Esophagus muscularis mucosa (tissue), 4 donors: ENCODE results near the gene BEST1. TPM values are rescaled to one million over a fixed set of nuclear protein-coding genes. Genes with fewer than 3 reads are reported as not detected.

Experiments
- DNase-seq: peaks from one replicate; pipeline ENCODE4 v3.0.0-alpha.2; 2017; ENCODE audit errors: extremely low spot score
- H3K27ac ChIP-seq, 4 donors: fragments of 200-600 bp; sonication (generic); replicated peaks in 1 of 4; 1 replicate in 3 of 4; 2 replicates in 1 of 4; pipeline ENCODE4 v1.5.1; 2016 to 2019; ENCODE audit warnings: mild to moderate bottlenecking in 1 of 4
- H3K27me3 ChIP-seq, 4 donors: fragments of 200-600 bp; sonication (generic); one replicate each; pipeline versions ENCODE4 v1.5.1 to v1.6.0; 2016 to 2019
- H3K36me3 ChIP-seq, 4 donors: fragments of 200-600 bp; sonication (generic); one replicate each; pipeline ENCODE4 v1.5.1; 2016 to 2019
- H3K4me1 ChIP-seq, 4 donors: fragments of 200-600 bp; sonication (generic); one replicate each; pipeline ENCODE4 v1.5.1; 2016 to 2019
- H3K4me3 ChIP-seq, 4 donors: fragments of 200-600 bp; sonication (generic); 1 replicate in 2 of 4; 2 replicates in 2 of 4; pipeline ENCODE4 v1.5.1; 2016 to 2019; ENCODE audit warnings: mild to moderate bottlenecking in 4 of 4, moderate library complexity in 1 of 4
- H3K9me3 ChIP-seq, 4 donors: fragments of 200-600 bp; sonication (generic); 1 replicate in 3 of 4; 2 replicates in 1 of 4; pipeline ENCODE4 v1.5.1; 2016 to 2019
- CTCF ChIP-seq, 3 experiments: fragments of 200-600 bp in 2 of 3; fragments of 450-650 bp in 1 of 3; sonication (generic) in 2 of 3; IDR thresholded peaks; one replicate each; pipeline ENCODE4 v1.5.1; 2017 to 2019; ENCODE audit warnings: antibody characterized with exemption in 3 of 3, mild to moderate bottlenecking in 2 of 3, moderate library complexity in 1 of 3
- EP300 ChIP-seq: sonication (generic); formaldehyde crosslinking; IDR thresholded peaks from one replicate; pipeline ENCODE4 v1.6.1; 2017; ENCODE audit warnings: antibody characterized with exemption
- POLR2A ChIP-seq: fragments of 450-650 bp; IDR thresholded peaks from one replicate; pipeline ENCODE4 v1.6.1; 2017; ENCODE audit warnings: antibody characterized with exemption, moderate library complexity, mild to moderate bottlenecking, low read depth
- POLR2AphosphoS5 ChIP-seq, 2 donors: sonication (generic); formaldehyde crosslinking; IDR thresholded peaks; one replicate each; pipeline ENCODE4 v1.6.1; 2017; ENCODE audit warnings: antibody characterized with exemption in 2 of 2
- WGBS: methylation state at CpG from one replicate; pipeline ENCODE4 v1.1.5; 2018; 5-methylcytosine and 5-hydroxymethylcytosine counted together
- intact Hi-C: fragments of 100-400 bp; cut with DNase I; formaldehyde crosslinking; loops from one replicate; pipeline ENCODE4 v1.15.1; 2023
- total RNA-seq, 4 donors: library from RNA; depleted of rRNA; stranded (reverse); fragments of >200 nt; gene quantifications; one replicate each; pipeline versions ENCODE4 v1.1.0 to v1.2.1, GENCODE V29; 2016

The BEST1 gene
- total RNA-seq, 4 donors from 2014 or later, result 2.2 to 5.0 (median 4.3) TPM

GRCh38 chr11:61907871-61908729 lies 42.1 kb upstream of the BEST1 start:
- Histone ChIP-seq H3K27ac (peak overlapping the region in 2 of 4 donors; percentile 21 to 57), H3K36me3 (peaks cover 19 to 49% (median 40%) of the 10 kb centered on the region in 4 donors), H3K4me1 (peaks cover 11 to 54% (median 51%) of the 10 kb centered on the region in 4 donors), H3K4me3 (no peak overlapping the region), H3K9me3 (no peaks in the 10 kb centered on the region), H3K27me3 (no peaks in the 10 kb centered on the region)
- no peak for TF ChIP-seq POLR2A
- no peak for TF ChIP-seq POLR2AphosphoS5 (IDR thresholded peaks at IDR 0.05)
- TF ChIP-seq EP300, result no peak
- no peak for TF ChIP-seq CTCF (IDR thresholded peaks at IDR 0.05)
- WGBS, result 89% methylated on average over 12 of the region's 21 CpGs
- DNase-seq, result no peak
- intact Hi-C loops, result no loop called here

- DNase-seq, result no peak
- 35% methylated on average over 8 of the region's 10 CpGs for WGBS
- Histone ChIP-seq H3K27me3 (no peaks in the 10 kb centered on the region), H3K27ac (peak overlapping the region in 2 of 4 donors; percentile 21 to 57), H3K4me3 (no peak overlapping the region), H3K36me3 (peaks cover 19 to 43% (median 39%) of the 10 kb centered on the region in 4 donors), H3K4me1 (peaks cover 11 to 61% (median 57%) of the 10 kb centered on the region in 4 donors), H3K9me3 (no peaks in the 10 kb centered on the region)
- intact Hi-C loops, result no loop called here
- no peak for TF ChIP-seq EP300
- no peak for TF ChIP-seq POLR2AphosphoS5 (IDR thresholded peaks at IDR 0.05)
- no peak for TF ChIP-seq CTCF (IDR thresholded peaks at IDR 0.05)
- no peak for TF ChIP-seq POLR2A
These were observed 41.3 kb upstream of the BEST1 start for GRCh38 chr11:61908730-61909316.

GRCh38 chr11:61910187-61911127 lies 39.7 kb upstream of the BEST1 start:
- Histone ChIP-seq H3K27me3 (no peaks in the 10 kb centered on the region), H3K27ac (peak overlapping the region in 3 of 4 donors; percentile 23 to 57 (median 33)), H3K9me3 (no peaks in the 10 kb centered on the region), H3K36me3 (peaks cover 13 to 27% (median 24%) of the 10 kb centered on the region in 4 donors), H3K4me1 (peaks cover 11 to 76% (median 72%) of the 10 kb centered on the region in 4 donors), H3K4me3 (no peak overlapping the region)
- WGBS, result 72% methylated on average over 11 of the region's 13 CpGs
- TF ChIP-seq CTCF (IDR thresholded peaks at IDR 0.05) (no peak), POLR2A (no peak), POLR2AphosphoS5 (IDR thresholded peaks at IDR 0.05) (no peak), EP300 (no peak)
- intact Hi-C loops, result no loop called here
- no peak for DNase-seq

GRCh38 chr11:61911128-61911700 lies 38.9 kb upstream of the BEST1 start:
- Histone ChIP-seq H3K9me3 (no peaks in the 10 kb centered on the region), H3K36me3 (peaks cover 10 to 19% (median 16%) of the 10 kb centered on the region in 4 donors), H3K4me1 (peaks cover 11 to 81% (median 77%) of the 10 kb centered on the region in 4 donors), H3K27ac (peak overlapping the region in 3 of 4 donors; percentile 23 to 57 (median 33)), H3K27me3 (no peaks in the 10 kb centered on the region), H3K4me3 (no peak overlapping the region)
- 84% methylated on average over 6 of the region's 7 CpGs for WGBS
- no peak for DNase-seq
- intact Hi-C loops, result no loop called here
- TF ChIP-seq EP300 (no peak), CTCF (IDR thresholded peaks at IDR 0.05) (no peak), POLR2AphosphoS5 (IDR thresholded peaks at IDR 0.05) (no peak), POLR2A (no peak)
